Keratinocyte (primary cell): ENCODE measurements around the gene PCGF3. TPM values are rescaled to one million over a fixed set of nuclear protein-coding genes. Genes with fewer than 3 reads are reported as not detected.

Source experiments
- DNase-seq: peaks from one replicate; pipeline ENCODE4 v3.0.0-alpha.2; 2011; ENCODE audit warnings: low read depth, missing footprints, low spot score
- FAIRE-seq: peaks from 2 replicates; lab custom pipeline; 2011; peaks lifted over from hg19 to GRCh38; lab: Jason Lieb, UNC
- H2AFZ ChIP-seq: 2 replicates; pipeline ENCODE4 v1.6.0; 2012; ENCODE audit warnings: low read length, control low read depth, inconsistent platforms; ENCODE audit not compliant: control insufficient read depth
- H3K27ac ChIP-seq: 2 replicates; pipeline ENCODE4 v1.5.1; 2011; ENCODE audit warnings: low read length; ENCODE audit not compliant: control insufficient read depth, insufficient read depth
- H3K27me3 ChIP-seq: 3 replicates; pipeline ENCODE4 v1.6.0; 2011; ENCODE audit warnings: low read length; ENCODE audit not compliant: control insufficient read depth, insufficient read depth; ENCODE audit errors: extremely low read depth
- H3K36me3 ChIP-seq, 2 experiments: 2 replicates in 1 of 2; 3 replicates in 1 of 2; pipeline ENCODE4 v1.5.1; 2011; ENCODE audit warnings: low read length in 2 of 2, mild to moderate bottlenecking in 1 of 2; ENCODE audit not compliant: control insufficient read depth in 2 of 2, insufficient read depth in 2 of 2; ENCODE audit errors: extremely low read depth in 1 of 2
- H3K4me1 ChIP-seq: 3 replicates; pipeline ENCODE4 v1.5.1; 2011; ENCODE audit warnings: low read length; ENCODE audit not compliant: control insufficient read depth, insufficient read depth; ENCODE audit errors: extremely low read depth
- H3K4me2 ChIP-seq: 3 replicates; pipeline ENCODE4 v1.6.0; 2011; ENCODE audit warnings: low read depth, low read length; ENCODE audit not compliant: control insufficient read depth, insufficient read depth; ENCODE audit errors: extremely low read depth
- H3K4me3 ChIP-seq, 3 experiments: fragments of 200-600 bp in 1 of 3; sonication (generic) in 1 of 3; 2 replicates in 2 of 3; 3 replicates in 1 of 3; pipeline ENCODE4 v1.5.1; 2011 to 2016; ENCODE audit warnings: low read length in 3 of 3, mild to moderate bottlenecking in 3 of 3, control low read depth in 2 of 3, inconsistent platforms in 1 of 3, low read depth in 1 of 3, mixed read lengths in 1 of 3, mixed run types in 1 of 3, moderate library complexity in 1 of 3; ENCODE audit not compliant: control insufficient read depth in 2 of 3, insufficient read depth in 2 of 3; ENCODE audit errors: extremely low read depth in 1 of 3
- H3K79me2 ChIP-seq: 2 replicates; pipeline ENCODE4 v1.6.0; 2012; ENCODE audit warnings: low read length; ENCODE audit not compliant: control insufficient read depth, insufficient read depth
- H3K9ac ChIP-seq: 3 replicates; pipeline ENCODE4 v1.6.0; 2011; ENCODE audit warnings: low read length; ENCODE audit not compliant: control insufficient read depth, insufficient read depth; ENCODE audit errors: extremely low read depth
- H3K9me1 ChIP-seq: 3 replicates; pipeline ENCODE4 v1.6.0; 2011; ENCODE audit warnings: low read length; ENCODE audit not compliant: control insufficient read depth, insufficient read depth; ENCODE audit errors: extremely low read depth
- H3K9me3 ChIP-seq: 2 replicates; pipeline ENCODE4 v1.5.1; 2012; ENCODE audit warnings: low read depth, low read length; ENCODE audit not compliant: control insufficient read depth
- H4K20me1 ChIP-seq: 3 replicates; pipeline ENCODE4 v1.6.0; 2011; ENCODE audit warnings: low read length; ENCODE audit not compliant: control insufficient read depth, insufficient read depth; ENCODE audit errors: extremely low read depth
- CTCF ChIP-seq, 3 experiments: IDR thresholded peaks in 1 of 3; conservative IDR thresholded peaks in 1 of 3; optimal IDR thresholded peaks in 1 of 3; 2 replicates in 2 of 3; 3 replicates in 1 of 3; pipeline versions ENCODE3 to v1.5.1; 2011; ENCODE audit warnings: low read length in 3 of 3, mild to moderate bottlenecking in 3 of 3, moderate library complexity in 2 of 3, control low read depth in 1 of 3, inconsistent platforms in 1 of 3; ENCODE audit not compliant: insufficient read depth in 2 of 3; ENCODE audit errors: extremely low read depth in 1 of 3
- EZH2 ChIP-seq: IDR thresholded peaks from one replicate; pipeline ENCODE4 v1.6.1; 2012; ENCODE audit warnings: inconsistent platforms, mild to moderate bottlenecking, low read length, moderate library complexity
- dilution Hi-C: fragments of 300-500 bp; cut with MboI; formaldehyde crosslinking; loops from one replicate; pipeline ENCODE4 v1.7.0; 2020; ENCODE audit warnings: low sequenced_read_pairs; ENCODE audit not compliant: extremely low pct_ligation_motif_present
- polyA plus RNA-seq, 5 experiments: library from polyadenylated mRNA; depleted of rRNA in 3 of 5; stranded (reverse) in 3 of 5; stranded (forward) in 1 of 5; unstranded in 1 of 5; fragments of >200 nt; gene quantifications; 1 replicate in 1 of 5; 2 replicates in 3 of 5; 3 replicates in 1 of 5; pipeline versions ENCODE4 v1.2.1 to v1.2.3, GENCODE V29; 2011 to 2012; ENCODE audit warnings: missing spikeins in 2 of 5, low read depth in 1 of 5, low replicate concordance in 1 of 5

The PCGF3 gene
- polyA plus RNA-seq, 1 donor (not counting 4 experiments of a cell fraction or from before 2014, with no cell fraction given), result 40.1 TPM

GRCh38 chr4:718460-718859, 12.8 kb downstream of the PCGF3 start:
- Histone ChIP-seq H3K27me3 (no peaks in the 10 kb centered on the region), H3K27ac (no peak overlapping the region), H3K9me3 (no peaks in the 10 kb centered on the region), H3K4me3 (no peak overlapping the region), H3K79me2 (peaks cover 72% of the 10 kb centered on the region), H2AFZ (no peak overlapping the region), H3K9ac (no peak overlapping the region), H3K4me2 (no peak overlapping the region), H4K20me1 (peaks cover 14% of the 10 kb centered on the region), H3K4me1 (peaks cover 19% of the 10 kb centered on the region), H3K9me1 (no peaks in the 10 kb centered on the region), H3K36me3 (peaks cover 4 to 10% of the 10 kb centered on the region in 2 experiments)
- no peak for DNase-seq
- no peak for FAIRE-seq
- dilution Hi-C loops, result no loop called here
- TF ChIP-seq CTCF (optimal IDR thresholded peaks at IDR 0.05 in 1 of 3, IDR thresholded peaks at IDR 0.05 in 1 of 3, conservative IDR thresholded peaks at IDR 0.05 in 1 of 3; ENCODE audit: extremely low read depth in 1 of 3, insufficient read depth in 2 of 3, low read length in 3 of 3) (no peak), EZH2 (no peak)

GRCh38 chr4:720111-720860, 14.7 kb downstream of the PCGF3 start:
- dilution Hi-C loops, result no loop called here
- H4K20me1 ChIP-seq, result peaks cover 14% of the 10 kb centered on the region
- H3K4me2 ChIP-seq, result peak overlapping the region; percentile 89
- peak overlapping the region; percentile 88 for H3K27ac ChIP-seq
- no peaks in the 10 kb centered on the region for H3K27me3 ChIP-seq
- H2AFZ ChIP-seq, result peak overlapping the region; percentile 65
- no peaks in the 10 kb centered on the region for H3K9me1 ChIP-seq
- TF ChIP-seq EZH2, result no peak
- TF ChIP-seq CTCF (optimal IDR thresholded peaks at IDR 0.05 in 1 of 3, IDR thresholded peaks at IDR 0.05 in 1 of 3, conservative IDR thresholded peaks at IDR 0.05 in 1 of 3; ENCODE audit: extremely low read depth in 1 of 3, insufficient read depth in 2 of 3, low read length in 3 of 3), result no peak
- no peaks in the 10 kb centered on the region for H3K9me3 ChIP-seq
- peak overlapping the region; percentile 67 for H3K9ac ChIP-seq
- H3K4me1 ChIP-seq, result peaks cover 19% of the 10 kb centered on the region
- peak overlapping the region in 1 of 3 experiments; percentile 45 for H3K4me3 ChIP-seq
- H3K79me2 ChIP-seq, result peaks cover 72% of the 10 kb centered on the region
- DNase-seq (no peak), FAIRE-seq (peak; percentile 32)
- H3K36me3 ChIP-seq, result peaks cover 4 to 6% of the 10 kb centered on the region in 2 experiments
